GM12878 (cell line): ENCODE measurements around the gene FTMT.

ENCODE experiments used
- CBX3 ChIP-seq: fragments of 200-600 bp; sonication (generic); IDR thresholded peaks from 2 replicates; pipeline ENCODE4 v1.6.1; 2016; ENCODE audit warnings: low read depth, borderline replicate concordance
- CTCF ChIP-seq, 3 experiments: IDR thresholded peaks in 2 of 3; conservative IDR thresholded peaks in 1 of 3; 2 replicates each; pipeline ENCODE4 v1.5.1; 2011; ENCODE audit warnings: low read depth in 3 of 3, low read length in 3 of 3, mild to moderate bottlenecking in 3 of 3, control low read depth in 2 of 3, moderate library complexity in 2 of 3, inconsistent platforms in 1 of 3, mixed read lengths in 1 of 3; ENCODE audit not compliant: control insufficient read depth in 2 of 3, insufficient read depth in 1 of 3; ENCODE audit errors: extremely low read depth in 1 of 3
- EGR1 ChIP-seq, 2 experiments: IDR thresholded peaks; 1 replicate in 1 of 2; 2 replicates in 1 of 2; pipeline ENCODE4 v1.6.1; 2011 to 2012; ENCODE audit warnings: low read depth in 2 of 2, low read length in 2 of 2, borderline replicate concordance in 1 of 2, mild to moderate bottlenecking in 1 of 2, moderate library complexity in 1 of 2
- ETV6 ChIP-seq, 2 experiments: fragments of 450-650 bp in 1 of 2; IDR thresholded peaks in 1 of 2; conservative IDR thresholded peaks in 1 of 2; 2 replicates each; pipeline ENCODE4 v1.6.1; 2014; ENCODE audit warnings: antibody characterized with exemption in 1 of 2, borderline replicate concordance in 1 of 2, low read depth in 1 of 2, mild to moderate bottlenecking in 1 of 2, moderate library complexity in 1 of 2
- HDAC6 ChIP-seq: fragments of 200-600 bp; sonication (generic); IDR thresholded peaks from one replicate; pipeline ENCODE4 v1.8.0; 2017; ENCODE audit warnings: antibody characterized with exemption; ENCODE audit not compliant: unreplicated experiment
- NFYB ChIP-seq: IDR thresholded peaks from 2 replicates; pipeline ENCODE4 v1.6.1; 2011; ENCODE audit warnings: low read depth, mild to moderate bottlenecking, low read length, improper control_type of control experiment, moderate library complexity; ENCODE audit not compliant: insufficient read depth
- NRF1 ChIP-seq: conservative IDR thresholded peaks from 2 replicates; pipeline ENCODE4 v1.6.1; 2011; ENCODE audit warnings: mild to moderate bottlenecking, low read depth, low read length, improper control_type of control experiment
- SIX5 ChIP-seq: IDR thresholded peaks from 2 replicates; pipeline ENCODE4 v1.6.1; 2011; ENCODE audit warnings: mild to moderate bottlenecking, low read depth, low read length, moderate library complexity; ENCODE audit not compliant: severe bottlenecking
- USF2 ChIP-seq: IDR thresholded peaks from 2 replicates; pipeline ENCODE4 v1.6.1; 2011; ENCODE audit warnings: low read depth, low read length, improper control_type of control experiment, borderline replicate concordance
- YY1 ChIP-seq: IDR thresholded peaks from 2 replicates; pipeline ENCODE4 v1.6.1; 2011; ENCODE audit warnings: low read depth, mild to moderate bottlenecking, low read length

- TF ChIP-seq YY1 (no peak), NFYB (no peak), USF2 (no peak), HDAC6 (no peak), EGR1 (IDR thresholded peaks at IDR 0.05; ENCODE audit: borderline replicate concordance in 1 of 2, low read depth in 2 of 2, low read length in 2 of 2) (no peak), CBX3 (no peak), CTCF (IDR thresholded peaks at IDR 0.05 in 2 of 3, conservative IDR thresholded peaks at IDR 0.05 in 1 of 3; ENCODE audit: control insufficient read depth in 2 of 3, extremely low read depth in 1 of 3, insufficient read depth in 1 of 3, low read depth in 3 of 3, low read length in 3 of 3) (no peak), NRF1 (no peak), ETV6 (conservative IDR thresholded peaks at IDR 0.05 in 1 of 2, IDR thresholded peaks at IDR 0.05 in 1 of 2; ENCODE audit: borderline replicate concordance in 1 of 2, low read depth in 1 of 2) (no peak), SIX5 (no peak)
Observed at GRCh38 chr5:121862801-121863200, 11.1 kb downstream of the FTMT start.
